ENCODE data around the gene NABP1.

NABP1 gene

GRCh38 chr2:191650896-191651773 is 26.8 kb upstream of the NABP1 start:
- DNase-seq: no peak

DNA sequence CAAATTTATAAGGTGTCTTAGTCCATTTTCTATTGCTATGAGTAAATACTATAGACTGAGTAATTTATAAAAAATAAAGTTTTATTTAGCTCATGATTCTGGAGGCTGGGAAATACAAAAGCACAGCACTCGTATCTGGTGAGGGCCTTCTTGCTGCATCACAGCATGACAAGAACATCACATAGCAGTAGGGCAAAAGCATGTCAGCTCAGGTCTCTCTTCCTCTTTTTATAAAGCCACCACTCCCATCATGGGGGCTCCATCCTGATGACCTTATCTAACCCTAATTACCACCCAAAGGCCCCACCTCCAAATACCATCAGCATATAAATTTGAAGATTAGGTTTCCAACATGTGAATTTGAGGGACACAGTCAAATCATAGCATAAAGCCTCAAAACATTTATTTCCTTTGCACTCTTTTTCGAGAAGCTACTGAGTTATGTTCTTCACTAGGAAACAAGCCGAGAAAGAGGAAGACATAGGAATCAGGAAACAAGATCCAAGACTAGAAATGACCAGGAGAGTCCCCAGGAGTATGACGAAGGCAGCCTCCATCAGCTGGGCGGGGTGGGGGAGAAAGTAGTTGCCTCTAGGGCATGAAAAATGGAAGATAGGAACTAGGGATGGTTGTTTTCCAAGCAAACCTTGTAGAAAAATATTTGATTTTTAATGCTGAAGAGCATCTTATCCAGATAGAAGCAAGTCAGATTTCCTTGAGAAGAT is 24.1 kb upstream of the NABP1 start:
- no peak for DNase-seq

- DNase-seq: peak; percentile 67
Observed at GRCh38 chr2:191656391-191656790, 21.5 kb upstream of the NABP1 start.

GRCh38 chr2:191656792-191657191 is 21.1 kb upstream of the NABP1 start:
- no peak for DNase-seq

DNA sequence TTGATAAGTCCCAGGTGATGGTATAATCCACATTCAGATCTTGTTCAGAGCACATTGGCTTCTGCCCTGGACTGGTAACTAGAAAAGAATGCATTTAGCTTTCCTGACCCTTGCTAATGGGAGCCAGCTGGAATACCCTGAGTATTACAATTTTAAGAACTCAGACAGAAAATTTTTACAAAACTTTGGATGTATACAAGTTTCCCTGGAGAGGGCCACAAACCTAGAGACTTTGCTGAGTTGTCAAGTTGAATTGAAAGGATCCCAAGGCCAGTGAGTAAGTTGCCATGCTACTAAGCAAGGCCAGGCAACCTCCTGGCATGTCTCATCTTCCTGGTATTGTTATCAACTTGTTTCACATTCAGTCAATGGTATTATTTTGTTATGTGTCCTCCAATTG is 20.0 kb upstream of the NABP1 start:
- DNase-seq: peak; percentile 77

- DNase-seq: no peak
Observed at GRCh38 chr2:191659198-191659597, 18.7 kb upstream of the NABP1 start.

GRCh38 chr2:191660575-191660974 is 17.4 kb upstream of the NABP1 start:
- DNase-seq: no peak

DNA sequence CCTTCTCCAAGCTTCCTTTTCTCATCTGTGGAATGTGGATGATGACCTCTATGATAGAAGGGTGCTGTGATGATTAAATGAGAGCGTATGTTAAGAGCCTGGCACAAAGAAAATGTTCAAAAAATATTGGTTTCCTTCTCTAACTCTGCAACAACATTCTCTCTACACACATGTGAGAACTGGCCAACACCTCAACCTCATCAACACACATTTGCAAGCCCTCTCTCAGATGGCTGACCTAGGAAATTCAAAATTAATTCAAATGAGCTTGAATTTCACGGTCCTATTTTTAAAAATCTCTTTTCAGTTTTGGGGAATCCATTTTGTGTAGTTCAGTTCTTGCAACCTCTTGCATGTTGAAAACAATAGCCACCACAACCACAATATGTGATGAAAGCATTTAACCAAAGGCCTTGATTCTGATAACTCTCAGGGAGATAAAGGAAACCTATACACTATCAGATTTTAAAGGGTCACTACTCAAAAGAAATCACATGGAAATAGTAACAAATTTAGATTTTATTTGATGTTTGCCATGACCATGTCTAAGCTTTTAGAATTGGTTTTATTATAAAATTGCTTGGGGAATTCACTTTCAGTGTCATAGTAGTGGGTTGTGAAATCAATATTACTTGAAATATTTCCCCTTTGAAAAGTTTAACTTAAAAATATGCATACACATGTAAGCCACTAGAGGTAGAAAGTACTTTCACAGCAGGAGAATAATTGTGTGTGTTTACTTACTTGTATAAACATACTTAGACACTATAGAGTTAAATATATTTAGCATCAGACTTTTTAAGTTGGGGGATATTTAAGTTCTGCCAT is 16.6 kb upstream of the NABP1 start:
- no peak for DNase-seq

DNA sequence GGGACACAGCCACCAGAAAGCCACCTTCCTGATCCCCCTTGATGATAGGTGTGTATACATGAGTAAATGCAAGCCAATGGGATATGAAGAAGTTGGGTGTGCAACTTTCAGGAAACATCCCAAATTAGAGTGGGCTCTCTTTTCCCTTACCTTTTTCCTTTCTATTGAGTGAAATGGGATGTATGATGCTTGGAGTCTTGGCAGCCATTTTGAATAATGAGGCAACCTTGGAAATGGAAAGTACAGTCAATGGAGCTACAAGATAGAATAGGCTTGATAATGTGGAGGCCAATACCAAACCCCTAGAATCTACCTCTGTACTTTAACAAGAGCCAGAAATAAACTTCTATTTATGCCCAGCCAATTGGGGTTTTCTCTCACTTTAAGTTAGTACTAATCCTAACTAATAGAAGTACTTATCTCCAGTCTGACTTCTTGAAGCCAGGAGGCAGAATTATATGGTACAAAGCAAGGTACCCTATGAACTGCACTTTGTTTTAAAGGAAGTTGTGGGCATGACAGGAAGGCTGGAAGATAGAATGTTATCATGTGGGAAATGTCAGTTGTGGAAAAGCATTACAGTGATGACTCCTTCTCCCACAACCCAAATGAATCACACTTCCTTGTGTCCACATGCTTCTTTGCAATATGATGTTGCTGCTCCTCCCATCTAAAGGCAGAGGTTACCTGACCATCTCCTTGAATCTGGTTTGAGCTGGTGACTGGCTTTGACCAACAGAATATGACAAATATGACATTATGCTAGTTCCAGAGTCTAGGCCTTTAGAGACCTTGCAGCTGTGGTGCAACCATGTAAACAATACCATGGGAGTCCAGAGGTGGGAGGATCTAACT is 12.9 kb upstream of the NABP1 start:
- peak; percentile 65 for DNase-seq

DNA sequence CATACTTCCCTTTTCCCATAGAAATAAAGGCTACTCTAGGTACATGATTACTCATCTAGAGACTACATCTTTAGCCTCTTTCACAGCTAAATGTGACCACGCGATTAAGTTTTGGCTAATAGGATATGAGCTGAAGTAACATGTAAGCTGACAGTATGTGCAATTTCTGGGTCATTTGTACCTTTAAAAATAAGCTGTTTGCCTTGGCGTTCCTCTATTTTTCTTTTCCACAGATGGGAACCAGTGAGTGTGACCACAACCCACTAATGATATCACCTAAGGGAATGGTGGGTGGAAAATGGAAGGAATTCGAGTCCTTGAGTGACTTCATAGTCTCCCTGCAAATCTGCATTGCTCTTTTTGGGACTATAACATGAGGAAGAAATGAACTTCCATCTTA is 11.7 kb upstream of the NABP1 start:
- DNase-seq: no peak

DNA sequence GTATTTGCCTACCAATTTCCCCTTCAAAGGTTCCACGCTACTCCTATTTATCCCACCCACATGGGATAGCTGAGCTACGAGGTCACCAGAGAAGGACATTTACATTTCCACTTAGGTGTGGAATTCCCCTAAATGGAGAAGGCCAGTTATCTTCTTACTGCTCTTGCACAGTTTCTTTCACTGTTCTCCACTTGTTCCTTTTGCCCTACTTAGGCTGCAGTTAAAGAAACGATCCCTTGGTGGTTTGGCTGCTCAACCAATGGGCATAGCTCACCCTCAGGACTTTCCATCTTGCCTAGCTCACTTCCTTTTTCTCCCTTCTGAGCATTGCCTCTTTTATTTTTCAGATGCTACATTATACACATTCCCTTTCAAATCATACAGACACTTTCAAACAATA is 11.2 kb upstream of the NABP1 start:
- DNase-seq: peak; percentile 36

DNA sequence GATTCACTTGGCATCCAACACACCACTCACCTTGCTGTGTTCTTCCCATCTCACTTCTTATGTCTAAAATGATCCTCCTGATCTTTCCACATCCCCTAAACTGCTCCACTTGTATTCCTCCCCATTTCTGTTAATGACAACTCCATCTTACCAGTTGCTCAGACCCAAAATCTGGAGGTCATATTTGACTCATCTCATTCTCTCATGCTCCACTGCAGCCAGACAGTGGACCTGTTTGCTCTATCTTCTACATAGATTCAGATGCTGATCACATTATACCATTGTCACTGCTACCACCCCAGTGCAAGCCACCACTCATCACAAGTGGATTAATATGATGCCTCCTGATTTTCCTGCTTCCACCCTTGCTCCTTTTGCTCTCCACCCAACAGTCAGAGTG is 7.9 kb upstream of the NABP1 start:
- DNase-seq: no peak

GRCh38 chr2:191670787-191671186 is 7.1 kb upstream of the NABP1 start:
- DNase-seq: no peak

DNA sequence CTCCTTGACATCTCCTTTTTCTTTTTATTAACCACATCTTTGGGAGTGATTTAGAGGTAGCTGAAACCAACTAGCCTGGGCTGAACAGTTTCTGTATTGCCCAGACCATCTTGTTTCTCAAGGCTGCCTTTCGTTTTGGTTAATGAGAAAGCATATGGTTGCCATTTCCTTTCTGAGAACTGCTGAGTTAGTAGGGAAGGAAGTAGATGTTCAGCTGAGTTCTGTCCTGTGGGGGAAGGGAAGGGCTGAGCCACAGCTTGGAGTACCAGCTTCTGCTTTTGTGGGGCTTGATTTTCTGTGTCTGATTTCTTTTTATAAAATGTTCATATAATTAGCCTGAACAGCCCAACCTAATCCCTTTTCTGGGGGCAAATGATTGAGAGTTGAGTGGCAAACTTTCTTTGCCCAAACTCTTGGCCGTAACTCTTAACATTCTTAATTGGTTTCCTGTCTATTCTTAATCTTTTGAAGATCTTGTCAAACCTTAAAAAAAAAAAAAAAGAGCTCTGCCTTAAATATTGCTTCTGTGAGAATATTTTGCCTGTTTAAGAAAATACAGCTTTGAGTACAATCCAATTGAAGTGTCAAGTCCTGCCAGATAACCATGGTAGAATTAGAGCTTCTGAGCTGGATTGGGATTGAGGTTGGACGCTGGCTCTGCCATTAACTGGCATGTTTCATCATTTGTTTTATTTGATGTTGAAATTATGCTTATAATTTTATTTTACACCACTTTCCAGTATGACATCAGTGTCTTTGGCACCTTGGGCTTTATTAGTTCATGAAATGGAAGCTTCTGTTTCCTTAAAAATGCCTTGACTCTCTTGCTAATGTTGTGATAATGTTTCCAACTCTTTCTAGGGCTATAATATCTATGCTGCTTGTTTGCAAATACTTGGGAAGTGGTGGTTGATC is 1.9 kb upstream of the NABP1 start:
- peak; percentile 56 for DNase-seq

- peak; percentile 88 for DNase-seq
Observed at GRCh38 chr2:191676790-191677645, 918 bp upstream of the NABP1 start.

GRCh38 chr2:191678437-191679100 is 633 bp downstream of the NABP1 start:
- DNase-seq: peak; percentile 64

DNA sequence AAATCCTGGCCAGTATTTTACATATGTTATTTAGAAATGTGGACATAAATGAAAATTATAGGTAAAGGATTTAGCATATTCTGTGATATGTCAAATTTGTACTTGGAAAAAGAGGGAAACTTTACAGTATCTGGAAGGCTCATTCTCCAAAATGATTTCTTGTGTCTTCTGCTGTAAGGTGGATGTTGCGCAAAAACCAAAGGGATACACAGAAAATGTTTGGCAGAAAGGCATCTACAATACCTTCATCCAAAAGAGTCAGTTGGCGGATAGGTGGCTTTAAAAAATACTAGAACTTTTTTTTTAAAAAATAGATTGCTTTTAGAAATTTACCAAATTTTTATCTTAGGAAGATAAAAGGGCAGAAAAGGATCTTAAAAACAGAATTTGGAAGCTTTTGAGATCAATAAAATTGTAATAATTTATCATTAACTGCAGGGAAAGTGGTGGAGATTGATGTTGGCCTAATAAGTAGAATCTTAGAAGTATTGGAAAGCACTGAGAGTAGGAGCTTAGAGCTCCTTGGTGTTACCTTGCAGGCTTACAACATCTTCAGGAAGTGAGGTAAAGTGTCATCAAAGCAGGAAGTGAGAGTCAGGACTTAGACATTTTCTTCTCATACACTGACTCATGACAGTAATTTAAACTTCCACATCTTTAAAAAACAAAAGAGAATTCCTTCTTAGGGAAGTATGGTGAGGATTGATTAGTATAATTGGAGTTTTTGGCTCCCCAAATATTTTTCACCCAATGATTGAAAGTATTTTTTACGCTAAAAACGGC is 2.1 kb downstream of the NABP1 start:
- DNase-seq: peak; percentile 89

DNA sequence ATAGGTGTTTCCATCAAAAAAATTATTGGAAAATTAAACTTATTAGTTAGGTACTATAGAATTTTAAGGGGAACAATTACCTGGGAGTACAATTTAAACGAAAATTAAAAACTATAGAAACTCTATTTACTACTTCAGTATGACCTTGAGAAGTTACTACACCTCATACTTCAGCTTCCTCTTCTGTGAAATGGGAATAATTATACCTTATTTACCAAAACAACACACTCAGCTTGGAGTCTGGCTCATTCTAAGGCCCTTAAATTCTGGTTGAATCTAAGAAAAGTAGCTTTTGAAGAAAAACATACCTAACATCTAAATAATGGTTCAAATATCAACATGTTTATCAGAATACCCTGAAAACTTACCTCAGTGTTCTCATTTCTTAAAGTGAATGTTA is 2.7 kb downstream of the NABP1 start:
- no peak for DNase-seq

GRCh38 chr2:191682126-191682525 is 4.2 kb downstream of the NABP1 start:
- peak; percentile 77 for DNase-seq
